Right kidney (tissue), 1 donor: ENCODE results near the gene FTL.
A peak's percentile ranks its signal among the peaks of the same experiment; 100 is the strongest.

Source experiments
- DNase-seq: peaks from one replicate; pipeline ENCODE4 v3.0.0-alpha.2; 2016

The FTL gene

GRCh38 chr19:48991873-48992580 is 26.9 kb downstream of the FTL start:
- no peak for DNase-seq

- DNase-seq: no peak
Measured at GRCh38 chr19:48992581-48993174, 27.6 kb downstream of the FTL start.

- peak; percentile 99 for DNase-seq
Measured at GRCh38 chr19:48993175-48994034, 28.3 kb downstream of the FTL start, which contains the start of the genes GYS1 and RUVBL2. Gene GYS1, minus strand, starts transcription at chr19:48993309. Its CDS starts 197 bp downstream, at chr19:48993112. Gene RUVBL2, plus strand, starts transcription at chr19:48993887. Its CDS starts 25 bp downstream, at chr19:48993912.

GRCh38 chr19:48994035-48994386 is 28.9 kb downstream of the FTL start:
- DNase-seq: no peak

GRCh38 chr19:48997972-48998371 is 32.9 kb downstream of the FTL start:
- no peak for DNase-seq

GRCh38 chr19:48999481-49000325 is 34.6 kb downstream of the FTL start:
- no peak for DNase-seq

GRCh38 chr19:49004133-49004532 is 39.0 kb downstream of the FTL start:
- no peak for DNase-seq

- no peak for DNase-seq
Measured at GRCh38 chr19:49004964-49005614, 40.0 kb downstream of the FTL start.

GRCh38 chr19:49006905-49007304 is 41.8 kb downstream of the FTL start:
- no peak for DNase-seq

GRCh38 chr19:49009828-49010227 is 44.7 kb downstream of the FTL start:
- no peak for DNase-seq

GRCh38 chr19:49010453-49010852 is 45.3 kb downstream of the FTL start:
- no peak for DNase-seq

- DNase-seq: no peak
Measured at GRCh38 chr19:49011194-49011593, 46.1 kb downstream of the FTL start.

- DNase-seq: no peak
Measured at GRCh38 chr19:49014123-49014869, 49.2 kb downstream of the FTL start.

GRCh38 chr19:49014870-49015255 is 49.8 kb downstream of the FTL start:
- no peak for DNase-seq

GRCh38 chr19:49016067-49016839 is 51.1 kb downstream of the FTL start:
- DNase-seq: no peak
